NCI-H1436 treated with DMSO at 0.1 percent for 48 hours (cell line): ENCODE measurements around the gene FAIM.
"Not testable (repeated sequence)": the region's sequence is repeated elsewhere in the genome, so short reads cannot be mapped to it uniquely, and the experiment has no call there.

Experiments
- DNase-seq: peaks from one replicate; lab custom pipeline; 2025; lab: John Stamatoyannopoulos, UW

Gene FAIM

GRCh38 chr3:138608322-138609135, at the start of gene FAIM:
Gene FAIM, plus strand, starts transcription at chr3:138608771. Its CDS starts 10,956 bp downstream, at chr3:138619727.
- peak; percentile 23 for DNase-seq

- no peak for DNase-seq
Measured at GRCh38 chr3:138559134-138559533, 49.4 kb upstream of the FAIM start.

GRCh38 chr3:138560501-138560900, 48.1 kb upstream of the FAIM start:
- no peak for DNase-seq

GRCh38 chr3:138562902-138563301, 45.7 kb upstream of the FAIM start:
- not testable (repeated sequence) for DNase-seq

- not testable (repeated sequence) for DNase-seq
Measured at GRCh38 chr3:138566293-138566692, 42.3 kb upstream of the FAIM start.

GRCh38 chr3:138567403-138567802, 41.2 kb upstream of the FAIM start:
- no peak for DNase-seq

- DNase-seq = no peak
Measured at GRCh38 chr3:138569090-138569489, 39.5 kb upstream of the FAIM start.

GRCh38 chr3:138569624-138570023, 38.9 kb upstream of the FAIM start:
- not testable (repeated sequence) for DNase-seq

GRCh38 chr3:138573138-138573537, 35.4 kb upstream of the FAIM start:
- no peak for DNase-seq

- DNase-seq = no peak
Measured at GRCh38 chr3:138578141-138578540, 30.4 kb upstream of the FAIM start.

- DNase-seq = no peak
Measured at GRCh38 chr3:138578961-138579574, 29.5 kb upstream of the FAIM start.

GRCh38 chr3:138587374-138587773, 21.2 kb upstream of the FAIM start:
- no peak for DNase-seq

- no peak for DNase-seq
Measured at GRCh38 chr3:138588445-138588844, 20.1 kb upstream of the FAIM start.

- DNase-seq = no peak
Measured at GRCh38 chr3:138591392-138591791, 17.2 kb upstream of the FAIM start.

- DNase-seq = no peak
Measured at GRCh38 chr3:138593488-138594149, 15.0 kb upstream of the FAIM start.

GRCh38 chr3:138594150-138594934, 14.2 kb upstream of the FAIM start, which contains the start of gene CEP70:
Gene CEP70, minus strand, starts transcription at chr3:138594260. Its CDS starts 21,333 bp downstream, at chr3:138572927.
- no peak for DNase-seq

GRCh38 chr3:138594935-138595610, 13.5 kb upstream of the FAIM start:
- no peak for DNase-seq

GRCh38 chr3:138597186-138597976, 11.2 kb upstream of the FAIM start:
- not testable (repeated sequence) for DNase-seq

- no peak for DNase-seq
Measured at GRCh38 chr3:138598534-138598933, 10.0 kb upstream of the FAIM start.

GRCh38 chr3:138600100-138600745, 8.3 kb upstream of the FAIM start:
- DNase-seq = no peak
